IMR-90 (cell line): Measurements from ENCODE around the gene TRDMT1. TPM values are rescaled to one million over a fixed set of nuclear protein-coding genes. Genes with fewer than 3 reads are reported as not detected.

Experiments
- ATAC-seq: fragments of 200-7000 bp; cut with Tn5 transposase; 2 replicates; pipeline ENCODE4 v1.9.1; 2020; ENCODE audit warnings: low read depth, mild to moderate bottlenecking, moderate library complexity
- BruUV-seq: library from RNA; stranded (reverse); fragments of 400-500 nt; replicated peaks from 2 replicates; lab custom pipeline; 2021; lab: Mats Ljungman, UMichigan
- CTCF ChIA-PET: fragments of 300-600 bp; formaldehyde crosslinking; extraction: SDS; loops from one replicate; lab custom pipeline; 2021; ENCODE audit warnings: antibody characterized with exemption; lab: Yijun Ruan, JAX
- POLR2A ChIA-PET: fragments of 300-600 bp; sonication (Branson Sonifier 250); formaldehyde crosslinking; loops from one replicate; lab custom pipeline; 2022; ENCODE audit warnings: antibody characterized with exemption; ENCODE audit not compliant: unreplicated experiment; lab: Charles Lee
- DNase-seq: peaks from one replicate; pipeline ENCODE4 v3.0.0; 2013
- H2AFZ ChIP-seq: replicated peaks from 2 replicates; pipeline ENCODE3; 2013; ENCODE audit warnings: low read length, mild to moderate bottlenecking; ENCODE audit not compliant: poor library complexity
- H2AK5ac ChIP-seq: 2 replicates; pipeline ENCODE4 v1.6.1; 2013; ENCODE audit warnings: low read depth, low read length, inconsistent platforms
- H2AK9ac ChIP-seq: replicated peaks from 2 replicates; pipeline ENCODE3; 2013; ENCODE audit warnings: mild to moderate bottlenecking, low read depth, low read length, moderate library complexity; ENCODE audit not compliant: poor library complexity
- H2BK120ac ChIP-seq: 2 replicates; pipeline ENCODE4 v1.6.1; 2013; ENCODE audit warnings: low read depth, low read length, inconsistent platforms
- H2BK15ac ChIP-seq: 3 replicates; pipeline ENCODE4 v1.6.1; 2013; ENCODE audit warnings: low read depth, low read length, inconsistent platforms
- H2BK20ac ChIP-seq: 2 replicates; pipeline ENCODE4 v1.6.1; 2013; ENCODE audit warnings: low read depth, mild to moderate bottlenecking, inconsistent platforms, low read length, moderate library complexity
- H2BK5ac ChIP-seq: 2 replicates; pipeline ENCODE4 v1.6.1; 2013; ENCODE audit warnings: mild to moderate bottlenecking, low read depth, low read length, inconsistent platforms; ENCODE audit not compliant: poor library complexity, severe bottlenecking
- H3K14ac ChIP-seq: replicated peaks from 2 replicates; pipeline ENCODE4 v1.6.1; 2013; ENCODE audit warnings: low read depth, low read length, inconsistent platforms
- H3K18ac ChIP-seq: 2 replicates; pipeline ENCODE4 v1.6.1; 2013; ENCODE audit warnings: low read depth, low read length, control low read depth
- H3K23ac ChIP-seq: 2 replicates; pipeline ENCODE4 v1.6.1; 2013; ENCODE audit warnings: low read depth, low read length, inconsistent platforms
- H3K27ac ChIP-seq: 2 replicates; pipeline ENCODE4 v1.5.1; 2013; ENCODE audit warnings: mild to moderate bottlenecking, control low read depth, low read length; ENCODE audit not compliant: insufficient read depth
- H3K27me3 ChIP-seq: 2 replicates; pipeline ENCODE4 v1.6.1; 2013; ENCODE audit warnings: low read length; ENCODE audit not compliant: control insufficient read depth, insufficient read depth
- H3K36me3 ChIP-seq: 2 replicates; pipeline ENCODE4 v1.6.1; 2013; ENCODE audit warnings: low read length, mixed read lengths; ENCODE audit not compliant: control insufficient read depth, insufficient read depth
- H3K4ac ChIP-seq: 2 replicates; pipeline ENCODE4 v1.6.1; 2013; ENCODE audit warnings: low read depth, low read length, inconsistent platforms
- H3K4me1 ChIP-seq: 2 replicates; pipeline ENCODE4 v1.6.1; 2013; ENCODE audit warnings: low read length, mixed read lengths; ENCODE audit not compliant: control insufficient read depth, insufficient read depth
- H3K4me2 ChIP-seq: 2 replicates; pipeline ENCODE4 v1.6.1; 2013; ENCODE audit warnings: low read depth, mild to moderate bottlenecking, control low read depth, low read length, moderate library complexity
- H3K4me3 ChIP-seq: 2 replicates; pipeline ENCODE4 v1.5.1; 2013; ENCODE audit warnings: low read depth, mild to moderate bottlenecking, control low read depth, low read length, moderate library complexity; ENCODE audit not compliant: insufficient read depth
- H3K56ac ChIP-seq: 2 replicates; pipeline ENCODE4 v1.6.1; 2013; ENCODE audit warnings: low read length, inconsistent platforms; ENCODE audit not compliant: insufficient read depth; ENCODE audit errors: extremely low read depth
- H3K79me1 ChIP-seq, 2 experiments: 2 replicates each; pipeline ENCODE4 v1.6.1; 2013; ENCODE audit warnings: low read length in 2 of 2, inconsistent platforms in 1 of 2, low read depth in 1 of 2
- H3K9ac ChIP-seq: 2 replicates; pipeline ENCODE4 v1.6.1; 2013; ENCODE audit warnings: low read depth, low read length, control low read depth
- H3K9me1 ChIP-seq: 2 replicates; pipeline ENCODE4 v1.6.1; 2013; ENCODE audit warnings: low read length, inconsistent platforms; ENCODE audit not compliant: insufficient read depth
- H3K9me3 ChIP-seq: 2 replicates; pipeline ENCODE4 v1.6.1; 2013; ENCODE audit warnings: low read length; ENCODE audit not compliant: control insufficient read depth, insufficient read depth
- H4K20me1 ChIP-seq: 2 replicates; pipeline ENCODE4 v1.6.1; 2013; ENCODE audit warnings: low read length, inconsistent platforms; ENCODE audit not compliant: insufficient read depth
- H4K5ac ChIP-seq: 2 replicates; pipeline ENCODE4 v1.6.1; 2013; ENCODE audit warnings: mild to moderate bottlenecking, low read depth, low read length, control low read depth
- H4K8ac ChIP-seq, 2 experiments: 2 replicates each; pipeline ENCODE4 v1.6.1; 2013; ENCODE audit warnings: low read depth in 2 of 2, low read length in 2 of 2, control low read depth in 1 of 2, inconsistent platforms in 1 of 2
- H4K91ac ChIP-seq: 2 replicates; pipeline ENCODE4 v1.6.1; 2013; ENCODE audit warnings: low read depth, low read length, inconsistent platforms; ENCODE audit not compliant: insufficient read depth
- BHLHE40 ChIP-seq: fragments of 150-350 bp; IDR thresholded peaks from 2 replicates; pipeline ENCODE4 v1.6.1; 2016; ENCODE audit warnings: mild to moderate bottlenecking, low read depth, low read length
- CEBPB ChIP-seq: IDR thresholded peaks from 2 replicates; pipeline ENCODE4 v1.6.1; 2012; ENCODE audit warnings: low read depth, low read length, improper control_type of control experiment
- MAFK ChIP-seq: IDR thresholded peaks from 2 replicates; pipeline ENCODE4 v1.6.1; 2012; ENCODE audit warnings: low read depth, low read length, improper control_type of control experiment
- MAZ ChIP-seq: IDR thresholded peaks from 2 replicates; pipeline ENCODE4 v1.6.1; 2012; ENCODE audit warnings: low read depth, mild to moderate bottlenecking, low read length, improper control_type of control experiment, moderate library complexity, borderline replicate concordance
- MXI1 ChIP-seq: IDR thresholded peaks from 2 replicates; pipeline ENCODE4 v1.6.1; 2012; ENCODE audit warnings: low read depth, mild to moderate bottlenecking, low read length, moderate library complexity, borderline replicate concordance
- NFE2L2 ChIP-seq: fragments of 150-350 bp; IDR thresholded peaks from 2 replicates; pipeline ENCODE4 v1.6.1; 2016; ENCODE audit warnings: low read depth, mild to moderate bottlenecking, low read length
- POLR2A ChIP-seq: IDR thresholded peaks from 2 replicates; pipeline ENCODE4 v1.6.1; 2012; ENCODE audit warnings: mild to moderate bottlenecking, low read depth, low read length
- RAD21 ChIP-seq: IDR thresholded peaks from 2 replicates; pipeline ENCODE4 v1.6.1; 2012; ENCODE audit warnings: low read length, improper control_type of control experiment
- RFX5 ChIP-seq: IDR thresholded peaks from 2 replicates; pipeline ENCODE4 v1.8.0; 2012; ENCODE audit warnings: low read depth, mild to moderate bottlenecking, low read length, moderate library complexity
- WGBS, 2 experiments: methylation state at CpG; one replicate each; pipeline versions ENCODE4 v1.1.5 to v1.1.7; 2013; ENCODE audit warnings: missing lambda C conversion rate in 2 of 2; ENCODE audit not compliant: insufficient read length in 1 of 2; ENCODE audit errors: extremely low coverage in 2 of 2; 5-methylcytosine and 5-hydroxymethylcytosine counted together
- dilution Hi-C: fragments of 300-500 bp; cut with HindIII; formaldehyde crosslinking; loops from one replicate; pipeline ENCODE4 v1.14.3; 2018; ENCODE audit warnings: low sequenced_read_pairs; ENCODE audit not compliant: unreplicated experiment
- in situ Hi-C: fragments of 300-500 bp; cut with MboI; formaldehyde crosslinking; loops from 3 replicates; pipeline ENCODE4 v1.14.3; 2019; ENCODE audit warnings: low sequenced_read_pairs, inconsistent platforms, mixed read lengths
- intact Hi-C: fragments of 100-400 bp; cut with micrococcal nuclease; formaldehyde crosslinking; loops from 2 replicates; pipeline ENCODE4 v1.10.0; 2022
- polyA plus RNA-seq, 3 experiments: library from polyadenylated mRNA; depleted of rRNA; stranded (reverse); fragments of >200 nt; gene quantifications; 2 replicates each; pipeline ENCODE4 v1.2.3, GENCODE V29; 2012; ENCODE audit warnings: low replicate concordance in 1 of 3
- total RNA-seq: library from RNA; depleted of rRNA; stranded (reverse); fragments of >200 nt; gene quantifications from 2 replicates; pipeline ENCODE4 v1.2.3, GENCODE V29; 2012
- TF ChIP-seq, protein P1 (sequence below): fragments of 150-350 bp; IDR thresholded peaks from 2 replicates; pipeline ENCODE4 v1.6.1; 2016; ENCODE audit warnings: low read depth, mild to moderate bottlenecking, low read length, moderate library complexity, borderline replicate concordance
- TF ChIP-seq, protein P2 (sequence below): fragments of 150-350 bp; IDR thresholded peaks from 2 replicates; pipeline ENCODE4 v1.6.1; 2017; ENCODE audit warnings: mild to moderate bottlenecking, antibody characterized with exemption, low read length, low read depth
- TF ChIP-seq, protein P3 (sequence below): conservative IDR thresholded peaks from 2 replicates; pipeline ENCODE4 v1.5.1; 2012; ENCODE audit warnings: mild to moderate bottlenecking, low read depth, low read length, improper control_type of control experiment

Gene TRDMT1
- total and polyA plus RNA-seq, 2 of the 4 experiments (the other 2 are of a cell fraction) = 2.1 to 4.7 TPM

DNA sequence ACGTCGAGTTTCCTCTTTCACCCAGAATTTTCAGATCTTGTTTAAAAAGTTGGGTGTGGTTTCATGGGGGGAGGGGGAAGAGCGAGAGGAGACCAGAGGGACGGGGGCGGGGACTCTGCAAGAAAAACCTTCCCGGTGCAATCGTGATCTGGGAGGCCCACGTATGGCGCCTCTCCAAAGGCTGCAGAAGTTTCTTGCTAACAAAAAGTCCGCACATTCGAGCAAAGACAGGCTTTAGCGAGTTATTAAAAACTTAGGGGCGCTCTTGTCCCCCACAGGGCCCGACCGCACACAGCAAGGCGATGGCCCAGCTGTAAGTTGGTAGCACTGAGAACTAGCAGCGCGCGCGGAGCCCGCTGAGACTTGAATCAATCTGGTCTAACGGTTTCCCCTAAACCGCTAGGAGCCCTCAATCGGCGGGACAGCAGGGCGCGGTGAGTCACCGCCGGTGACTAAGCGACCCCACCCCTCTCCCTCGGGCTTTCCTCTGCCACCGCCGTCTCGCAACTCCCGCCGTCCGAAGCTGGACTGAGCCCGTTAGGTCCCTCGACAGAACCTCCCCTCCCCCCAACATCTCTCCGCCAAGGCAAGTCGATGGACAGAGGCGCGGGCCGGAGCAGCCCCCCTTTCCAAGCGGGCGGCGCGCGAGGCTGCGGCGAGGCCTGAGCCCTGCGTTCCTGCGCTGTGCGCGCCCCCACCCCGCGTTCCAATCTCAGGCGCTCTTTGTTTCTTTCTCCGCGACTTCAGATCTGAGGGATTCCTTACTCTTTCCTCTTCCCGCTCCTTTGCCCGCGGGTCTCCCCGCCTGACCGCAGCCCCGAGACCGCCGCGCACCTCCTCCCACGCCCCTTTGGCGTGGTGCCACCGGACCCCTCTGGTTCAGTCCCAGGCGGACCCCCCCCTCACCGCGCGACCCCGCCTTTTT, 26.9 kb upstream of the TRDMT1 start, which contains the start of gene VIM:
Gene VIM, plus strand, starts transcription at position 151 of the 925 bp plus-strand sequence. CDS start 1,182 bp downstream, outside the sequence.
- peak within 1 kb of the TSS; percentile 80 to 84 for H4K8ac ChIP-seq
- peak within 1 kb of the TSS; percentile 97; the same call in 2 of the 3 replicates for H2BK15ac ChIP-seq
- dilution Hi-C loops = no loop called here
- peak within 1 kb of the TSS; percentile 92 for H3K18ac ChIP-seq
- DNase-seq = peak; percentile 96
- H2BK20ac ChIP-seq = peak within 1 kb of the TSS; percentile 88
- peaks cover 42% of the 10 kb centered on the region for H4K20me1 ChIP-seq
- intact Hi-C loops = loop anchor here (1.0 to 5.0 kb wide), 9 partner anchors 14 to 386 kb away; partner anchors contain the start of gene TRDMT1
- H3K27me3 ChIP-seq = no peaks in the 10 kb centered on the region
- peak within 1 kb of the TSS; percentile 92 for H3K56ac ChIP-seq
- H3K4me1 ChIP-seq = peaks cover 11% of the 10 kb centered on the region
- peak within 1 kb of the TSS; percentile 91 for H2AK5ac ChIP-seq
- ATAC-seq = peak; percentile 57
- BruUV-seq = no TSS peak
- peaks cover 29% of the 10 kb centered on the region for H3K36me3 ChIP-seq
- H2AK9ac ChIP-seq = peak within 1 kb of the TSS; percentile 95
- H3K4me3 ChIP-seq = peak within 1 kb of the TSS; percentile 87
- ChIA-PET CTCF (interaction anchor here (0.5 to 1.4 kb wide), 2 partner anchors 22 to 108 kb away, joined by 3 to 4 read pairs; no protein-coding TSS in a partner anchor), POLR2A (interaction anchor here (0.6 to 3.5 kb wide), 7 partner anchors 13 to 260 kb away, joined by 3 to 25 read pairs (median 3); no protein-coding TSS in a partner anchor)
- peaks cover 24 to 41% of the 10 kb centered on the region in 2 experiments for H3K79me1 ChIP-seq
- H3K14ac ChIP-seq = peak within 1 kb of the TSS; percentile 93
- in situ Hi-C loops = loop anchor here (5.0 kb wide), 1 partner anchor 201 kb away; no protein-coding TSS in a partner anchor
- peak within 1 kb of the TSS; percentile 90 for H3K9ac ChIP-seq
- peak within 1 kb of the TSS; percentile 81 for H2AFZ ChIP-seq
- H3K9me3 ChIP-seq = no peaks in the 10 kb centered on the region
- H2BK120ac ChIP-seq = peak within 1 kb of the TSS; percentile 93
- H3K9me1 ChIP-seq = peaks cover 15% of the 10 kb centered on the region
- peak within 1 kb of the TSS; percentile 97 for H3K4me2 ChIP-seq
- H3K27ac ChIP-seq = peak within 1 kb of the TSS; percentile 97
- peak within 1 kb of the TSS; percentile 93 for H3K4ac ChIP-seq
- H4K5ac ChIP-seq = peak within 1 kb of the TSS; percentile 98
- peak within 1 kb of the TSS; percentile 97 for H2BK5ac ChIP-seq
- H3K23ac ChIP-seq = peak within 1 kb of the TSS; percentile 91
- 2% methylated on average over 22 of the region's 77 CpGs; no CpG with 5 or more reads in 1 of the 2 experiments for WGBS, 2 experiments
- peak within 1 kb of the TSS; percentile 86 for H4K91ac ChIP-seq
- TF ChIP-seq NFE2L2 = 0 out of 2 replicates have a peak, but pooled peaks have one; percentile 13
- TF ChIP-seq CEBPB = peak; percentile 74; the same call in 1 of the 2 replicates
- peak; percentile 68 for TF ChIP-seq POLR2A
- TF ChIP-seq RFX5 = no peak
- TF ChIP-seq, protein P1, sequence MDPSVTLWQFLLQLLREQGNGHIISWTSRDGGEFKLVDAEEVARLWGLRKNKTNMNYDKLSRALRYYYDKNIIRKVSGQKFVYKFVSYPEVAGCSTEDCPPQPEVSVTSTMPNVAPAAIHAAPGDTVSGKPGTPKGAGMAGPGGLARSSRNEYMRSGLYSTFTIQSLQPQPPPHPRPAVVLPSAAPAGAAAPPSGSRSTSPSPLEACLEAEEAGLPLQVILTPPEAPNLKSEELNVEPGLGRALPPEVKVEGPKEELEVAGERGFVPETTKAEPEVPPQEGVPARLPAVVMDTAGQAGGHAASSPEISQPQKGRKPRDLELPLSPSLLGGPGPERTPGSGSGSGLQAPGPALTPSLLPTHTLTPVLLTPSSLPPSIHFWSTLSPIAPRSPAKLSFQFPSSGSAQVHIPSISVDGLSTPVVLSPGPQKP = no peak
- TF ChIP-seq, protein P2, sequence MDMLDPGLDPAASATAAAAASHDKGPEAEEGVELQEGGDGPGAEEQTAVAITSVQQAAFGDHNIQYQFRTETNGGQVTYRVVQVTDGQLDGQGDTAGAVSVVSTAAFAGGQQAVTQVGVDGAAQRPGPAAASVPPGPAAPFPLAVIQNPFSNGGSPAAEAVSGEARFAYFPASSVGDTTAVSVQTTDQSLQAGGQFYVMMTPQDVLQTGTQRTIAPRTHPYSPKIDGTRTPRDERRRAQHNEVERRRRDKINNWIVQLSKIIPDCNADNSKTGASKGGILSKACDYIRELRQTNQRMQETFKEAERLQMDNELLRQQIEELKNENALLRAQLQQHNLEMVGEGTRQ = no peak
- peak; percentile 56 for TF ChIP-seq BHLHE40
- peak; percentile 44; the same call in 1 of the 2 replicates for TF ChIP-seq RAD21
- TF ChIP-seq, protein P3, sequence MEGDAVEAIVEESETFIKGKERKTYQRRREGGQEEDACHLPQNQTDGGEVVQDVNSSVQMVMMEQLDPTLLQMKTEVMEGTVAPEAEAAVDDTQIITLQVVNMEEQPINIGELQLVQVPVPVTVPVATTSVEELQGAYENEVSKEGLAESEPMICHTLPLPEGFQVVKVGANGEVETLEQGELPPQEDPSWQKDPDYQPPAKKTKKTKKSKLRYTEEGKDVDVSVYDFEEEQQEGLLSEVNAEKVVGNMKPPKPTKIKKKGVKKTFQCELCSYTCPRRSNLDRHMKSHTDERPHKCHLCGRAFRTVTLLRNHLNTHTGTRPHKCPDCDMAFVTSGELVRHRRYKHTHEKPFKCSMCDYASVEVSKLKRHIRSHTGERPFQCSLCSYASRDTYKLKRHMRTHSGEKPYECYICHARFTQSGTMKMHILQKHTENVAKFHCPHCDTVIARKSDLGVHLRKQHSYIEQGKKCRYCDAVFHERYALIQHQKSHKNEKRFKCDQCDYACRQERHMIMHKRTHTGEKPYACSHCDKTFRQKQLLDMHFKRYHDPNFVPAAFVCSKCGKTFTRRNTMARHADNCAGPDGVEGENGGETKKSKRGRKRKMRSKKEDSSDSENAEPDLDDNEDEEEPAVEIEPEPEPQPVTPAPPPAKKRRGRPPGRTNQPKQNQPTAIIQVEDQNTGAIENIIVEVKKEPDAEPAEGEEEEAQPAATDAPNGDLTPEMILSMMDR = peak; percentile 14; the same call in 1 of the 2 replicates
- TF ChIP-seq MAFK = no peak
- TF ChIP-seq MAZ = peak; percentile 79
- peak; percentile 29; the same call in 1 of the 2 replicates for TF ChIP-seq MXI1
